CD4-positive, alpha-beta T cell treated with Interleukin-17A for 4 hours (primary cell): Measurements from ENCODE around the gene TULP4.
"Not testable (repeated sequence)": the region's sequence is repeated elsewhere in the genome, so short reads cannot be mapped to it uniquely, and the experiment has no call there.

Experiments
- DNase-seq: peaks from one replicate; pipeline ENCODE4 v3.0.0-alpha.2; 2020; ENCODE audit warnings: mixed read lengths

The TULP4 gene

DNA sequence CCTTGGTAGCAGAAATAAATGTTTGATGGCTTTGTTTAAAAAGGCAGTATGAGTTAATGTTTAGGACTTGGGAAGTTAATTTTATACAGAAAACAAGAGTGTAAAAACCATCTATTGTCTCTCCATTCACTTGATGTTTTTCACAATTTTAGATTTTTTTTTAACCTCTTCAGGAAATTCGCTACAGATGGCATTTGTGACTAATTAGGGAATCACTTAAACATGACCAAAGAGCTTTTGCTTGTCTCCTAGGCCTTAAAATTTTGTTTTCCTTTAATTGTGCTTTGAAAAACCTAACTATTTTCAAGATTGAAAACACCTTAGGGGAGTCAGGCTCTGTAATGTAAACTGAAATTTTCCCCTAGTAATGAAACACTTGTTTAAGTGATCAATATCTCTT is 17.3 kb downstream of the TULP4 start:
- no peak for DNase-seq

DNA sequence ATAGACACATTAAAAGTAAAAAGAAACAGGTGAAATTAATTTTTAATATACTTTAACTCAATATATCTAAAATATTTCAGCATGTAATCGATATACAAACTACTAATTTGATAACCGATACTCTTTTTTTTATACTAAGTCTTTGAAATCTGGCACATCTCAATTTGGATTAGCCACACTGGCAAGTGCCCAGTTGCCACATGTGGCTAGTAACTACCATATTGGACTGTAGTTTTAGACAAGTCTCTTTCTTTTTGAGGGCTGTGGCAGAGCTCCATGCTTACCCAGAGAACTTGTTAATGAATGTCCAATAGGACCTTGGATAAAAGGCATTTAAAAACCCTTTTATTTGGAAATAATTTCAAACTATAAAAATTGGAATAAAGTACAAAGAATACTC is 17.8 kb downstream of the TULP4 start:
- no peak for DNase-seq

DNA sequence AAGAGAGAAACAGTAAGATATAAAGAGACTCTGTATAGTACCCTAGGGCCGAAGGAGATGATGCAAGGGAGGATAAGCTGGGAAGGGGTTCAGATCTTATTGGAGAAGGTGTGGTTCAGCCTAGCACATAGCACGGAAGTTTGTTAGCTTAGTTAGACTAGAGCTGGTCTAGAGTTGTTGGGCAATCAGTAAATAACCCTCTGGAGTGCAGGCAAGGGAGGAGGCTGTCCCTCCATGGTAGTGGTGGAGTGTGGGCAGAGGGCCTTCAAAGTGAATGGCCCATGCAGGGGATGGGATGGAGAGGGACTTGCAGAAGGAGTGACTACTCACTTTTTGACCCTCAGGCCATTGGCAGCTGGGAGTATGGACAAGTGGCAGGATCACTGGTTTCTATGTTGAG is 20.0 kb downstream of the TULP4 start:
- no peak for DNase-seq

DNA sequence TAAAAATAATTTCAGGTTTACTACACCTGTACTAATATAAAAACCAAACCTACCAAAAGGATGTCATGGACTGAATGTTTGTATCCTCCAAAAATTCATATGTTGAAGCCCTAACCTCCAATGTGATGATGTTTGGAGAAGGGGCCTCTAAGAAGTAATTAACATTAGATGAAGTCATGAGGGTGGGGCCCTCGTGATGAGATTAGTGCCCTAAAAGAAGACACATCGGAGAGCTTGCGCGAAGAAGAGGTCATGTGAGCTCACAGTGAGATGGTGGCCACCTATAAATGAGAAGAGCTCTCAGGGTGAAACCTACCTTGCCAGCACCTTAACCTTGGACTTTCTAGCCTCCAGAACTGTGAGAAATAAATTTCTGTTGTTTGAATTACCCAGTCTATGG is 20.8 kb downstream of the TULP4 start:
- no peak for DNase-seq

DNA sequence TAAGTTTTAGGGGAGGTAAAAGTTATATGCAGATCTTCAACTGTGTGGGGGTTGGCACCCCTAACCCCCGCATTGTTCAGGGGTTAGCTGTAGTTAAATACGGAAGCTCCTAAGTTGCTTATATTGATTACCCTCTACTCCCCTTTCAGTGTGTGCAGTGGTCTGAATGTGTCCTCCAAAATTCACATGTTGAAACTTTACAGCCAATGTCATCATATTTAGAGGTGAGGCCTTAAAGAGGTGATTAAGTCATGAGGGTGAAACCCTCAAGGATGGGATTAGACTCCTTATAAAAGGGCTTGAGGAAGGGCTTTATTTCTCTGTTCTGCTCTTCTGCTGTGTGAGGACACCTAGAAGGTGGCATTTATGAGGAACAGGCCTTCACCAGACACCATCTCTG is 22.3 kb downstream of the TULP4 start:
- DNase-seq: no peak

DNA sequence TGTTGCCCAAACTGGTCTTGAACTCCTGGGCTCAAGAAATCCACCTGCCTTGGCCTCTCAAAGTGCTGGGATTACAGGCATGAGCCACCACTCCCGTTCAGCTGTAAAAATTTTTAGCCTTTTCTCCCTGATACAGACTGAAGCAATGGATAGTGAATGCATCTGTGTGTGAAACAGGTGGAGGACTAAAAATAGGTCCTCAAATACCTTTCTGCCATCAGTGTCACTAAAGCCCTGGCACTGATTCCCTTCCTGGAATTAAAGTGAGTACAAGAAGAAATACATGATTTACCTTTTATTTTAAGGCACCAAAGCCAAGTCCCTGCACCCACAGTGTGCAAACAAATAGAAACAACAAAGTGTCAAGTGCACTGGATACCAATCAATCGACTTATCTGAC is 25.1 kb downstream of the TULP4 start:
- DNase-seq: no peak

DNA sequence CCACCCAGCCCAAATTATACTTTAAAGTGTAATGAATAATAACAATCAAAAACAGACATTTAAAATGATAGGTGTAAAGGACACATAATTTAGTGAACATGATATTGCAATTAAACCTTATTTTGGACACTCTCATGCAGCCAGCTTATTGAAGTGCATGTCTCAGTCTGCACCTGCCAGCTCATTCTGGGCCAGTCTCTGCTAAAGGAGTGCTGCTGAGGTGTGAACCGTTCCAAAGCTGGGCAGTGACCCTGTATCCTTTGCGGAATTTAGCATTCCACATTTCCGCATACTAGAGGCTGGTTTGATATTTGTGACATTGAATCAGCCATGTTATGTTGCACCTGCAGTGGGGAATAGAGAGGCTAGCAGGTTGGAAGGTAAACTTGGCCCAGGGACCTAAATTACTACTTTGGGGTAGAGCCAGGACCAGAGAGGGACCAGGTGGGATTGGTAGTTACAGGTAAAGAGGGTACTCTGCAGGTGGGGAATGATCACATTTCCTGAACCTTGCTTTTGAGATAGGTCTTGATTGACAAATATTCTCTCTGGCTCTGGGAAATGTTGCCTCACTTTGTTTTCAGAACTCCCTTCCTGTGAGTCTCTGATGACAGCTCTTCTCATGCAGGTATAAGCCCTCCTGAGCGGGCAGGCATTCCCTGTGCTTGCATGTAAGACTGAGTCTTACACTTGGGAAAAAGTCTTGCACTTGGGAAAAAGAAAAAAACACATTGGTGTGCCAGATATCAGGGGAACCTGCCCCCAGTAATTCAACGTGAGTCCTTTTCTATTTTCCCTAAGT is 26.2 kb downstream of the TULP4 start:
- no peak for DNase-seq

DNA sequence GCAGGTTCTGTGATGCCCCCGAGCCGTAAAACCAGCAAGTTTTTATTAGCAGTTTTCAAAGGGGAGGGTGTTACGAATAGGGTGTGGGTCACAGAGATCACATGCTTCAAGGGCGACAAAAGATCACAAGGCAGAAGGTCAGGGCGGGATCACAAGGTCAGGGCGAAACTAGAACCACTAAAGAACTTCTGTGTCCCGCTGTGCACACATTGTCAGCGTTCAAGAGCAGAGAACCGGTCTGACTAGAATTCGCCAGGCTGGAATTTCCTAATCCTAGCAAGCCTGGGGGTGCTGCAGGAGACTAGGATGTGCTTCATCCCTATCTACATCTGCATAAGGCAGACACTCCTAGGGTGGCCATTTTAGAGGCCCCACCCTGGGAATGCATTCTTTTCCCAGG is 26.9 kb downstream of the TULP4 start:
- not testable (repeated sequence) for DNase-seq

DNA sequence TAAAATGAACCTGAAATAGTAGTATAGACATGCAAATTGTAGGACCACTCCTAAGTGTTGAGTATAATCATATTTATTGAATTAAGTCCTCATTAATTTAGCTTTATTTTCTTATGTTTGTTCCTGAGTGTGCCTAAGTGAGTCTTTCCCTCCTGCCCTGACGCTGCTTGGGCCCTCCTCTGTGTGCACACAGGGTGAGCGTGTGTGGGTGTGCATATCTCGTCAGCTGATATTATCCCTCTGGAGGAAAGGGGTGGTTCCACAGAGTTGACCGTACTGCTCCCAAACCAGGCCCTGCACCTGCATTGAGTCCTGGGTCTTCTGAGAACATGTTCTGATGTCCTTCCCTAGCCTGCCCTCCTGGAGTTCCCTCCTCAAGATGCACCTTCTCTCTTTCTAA is 28.0 kb downstream of the TULP4 start:
- no peak for DNase-seq

DNA sequence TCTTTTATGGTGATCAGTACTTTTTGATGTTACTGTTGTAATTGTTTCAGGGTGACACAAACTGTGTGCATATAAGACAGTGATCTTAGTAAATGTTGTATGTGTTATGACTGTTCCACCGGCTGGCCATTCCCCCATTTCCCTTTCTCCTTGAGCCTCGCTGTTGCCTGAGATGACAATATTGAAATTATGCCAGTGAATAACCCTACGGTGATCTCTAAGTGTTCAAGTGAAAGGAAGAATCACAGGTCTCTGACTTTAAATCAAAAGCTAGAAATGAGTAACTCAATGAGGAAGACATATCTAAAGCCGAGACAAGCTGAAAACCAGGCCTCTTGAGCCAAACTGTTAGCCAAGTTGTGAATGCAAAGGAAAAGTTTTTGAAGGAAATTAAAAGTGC is 32.3 kb downstream of the TULP4 start:
- no peak for DNase-seq

DNA sequence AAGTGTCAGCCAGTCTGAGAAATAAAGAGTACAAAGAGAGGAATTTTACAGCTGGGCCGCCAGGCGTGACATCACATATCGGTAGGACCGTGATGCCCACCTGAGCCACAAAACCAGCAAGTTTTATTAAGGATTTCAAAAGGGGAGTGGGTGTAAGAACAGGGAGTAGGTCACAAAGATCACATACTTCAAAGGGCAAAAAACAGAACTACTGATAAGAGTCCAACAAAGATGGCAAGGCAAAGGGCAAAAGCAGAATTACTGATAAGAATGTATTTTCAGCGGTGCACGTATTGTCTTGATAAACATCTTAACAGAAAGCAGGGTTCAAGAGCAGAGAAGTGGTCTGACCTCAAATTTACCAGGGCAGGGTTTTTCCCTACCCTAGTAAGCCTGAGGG is 33.2 kb downstream of the TULP4 start:
- DNase-seq: not testable (repeated sequence)

DNA sequence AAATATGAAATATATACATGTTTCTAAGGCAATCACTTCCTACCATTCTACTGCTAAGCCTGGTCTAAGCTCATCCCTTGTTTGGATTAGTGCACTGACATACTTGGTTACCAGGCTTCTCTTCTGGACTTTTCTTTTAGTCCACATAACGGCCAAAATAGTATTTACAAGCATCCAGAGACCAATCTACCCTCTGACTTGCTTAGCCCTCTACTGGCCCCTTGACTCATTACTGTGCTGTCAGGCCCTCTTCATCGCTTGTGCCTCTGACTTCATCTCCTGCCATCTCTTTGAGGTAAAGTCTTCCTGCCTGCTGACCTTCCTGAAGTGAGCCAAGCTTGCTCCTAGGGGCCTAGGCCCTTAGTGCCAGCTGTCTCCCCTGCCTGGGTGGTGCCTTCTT is 35.1 kb downstream of the TULP4 start:
- DNase-seq: no peak

DNA sequence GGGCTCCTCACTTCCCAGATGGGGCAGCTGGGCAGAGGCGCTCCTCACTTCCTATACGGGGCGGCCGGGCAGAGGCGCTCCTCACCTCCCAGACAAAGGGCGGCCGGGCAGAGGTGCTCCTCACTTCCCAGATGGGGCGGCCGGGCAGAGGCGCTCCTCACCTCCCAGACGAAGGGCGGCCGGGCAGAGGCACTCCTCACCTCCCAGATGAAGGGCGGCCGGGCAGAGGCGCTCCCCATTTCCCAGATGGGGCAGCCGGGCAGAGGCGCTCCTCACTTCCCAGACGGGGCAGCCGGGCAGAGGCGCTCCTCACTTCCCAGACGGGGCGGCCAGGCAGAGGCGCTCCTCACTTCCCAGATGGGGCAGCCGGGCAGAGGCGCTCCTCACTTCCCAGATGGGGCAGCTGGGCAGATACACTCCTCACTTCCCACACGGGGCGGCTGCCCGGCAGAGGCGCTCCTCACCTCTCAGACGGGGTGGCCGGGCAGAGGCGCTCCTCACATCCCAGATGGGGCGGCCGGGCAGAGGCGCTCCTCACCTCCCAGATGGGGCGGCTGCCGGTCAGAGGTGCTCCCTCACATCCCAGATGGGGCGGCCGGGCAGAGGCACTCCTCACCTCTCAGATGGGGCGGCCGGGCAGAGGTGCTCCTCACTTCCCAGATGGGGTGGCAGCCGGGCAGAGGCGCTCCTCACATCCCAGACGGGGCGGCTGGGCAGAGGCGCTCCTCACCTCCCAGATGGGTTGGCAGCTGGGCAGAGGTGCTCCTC is 36.7 kb downstream of the TULP4 start:
- DNase-seq: not testable (repeated sequence)

DNA sequence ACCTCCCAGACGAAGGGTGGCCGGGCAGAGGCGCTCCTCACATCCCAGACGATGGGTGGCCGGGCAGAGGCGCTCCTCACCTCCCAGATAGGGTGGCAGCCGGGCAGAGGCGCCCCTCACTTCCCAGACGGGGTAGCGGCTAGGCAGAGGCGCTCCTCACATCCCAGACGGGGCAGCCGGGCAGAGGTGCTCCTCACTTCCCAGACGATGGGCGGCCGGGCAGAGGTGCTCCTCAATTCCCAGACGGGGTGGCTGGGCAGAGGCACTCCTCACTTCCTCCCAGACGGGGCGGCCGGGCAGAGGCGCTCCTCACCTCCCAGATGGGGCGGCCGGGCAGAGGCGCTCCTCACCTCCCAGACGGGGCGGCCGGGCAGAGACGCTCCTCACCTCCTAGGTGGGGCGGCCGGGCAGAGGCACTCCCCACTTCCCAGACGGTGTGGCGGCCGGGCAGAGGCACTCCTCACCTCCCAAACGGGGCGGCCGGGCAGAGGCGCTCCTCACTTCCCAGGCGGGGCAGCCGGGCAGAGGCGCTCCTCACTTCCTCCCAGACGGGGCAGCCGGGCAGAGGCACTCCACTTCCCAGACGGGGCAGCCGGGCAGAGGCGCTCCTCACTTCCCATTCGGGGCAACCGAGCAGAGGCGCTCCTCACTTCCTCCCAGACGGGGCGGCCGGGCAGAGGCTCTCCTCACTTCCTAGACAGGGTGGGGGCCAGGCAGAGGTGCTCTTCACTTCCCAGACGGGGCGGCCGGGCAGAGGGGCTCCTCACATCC is 37.4 kb downstream of the TULP4 start:
- DNase-seq: not testable (repeated sequence)

DNA sequence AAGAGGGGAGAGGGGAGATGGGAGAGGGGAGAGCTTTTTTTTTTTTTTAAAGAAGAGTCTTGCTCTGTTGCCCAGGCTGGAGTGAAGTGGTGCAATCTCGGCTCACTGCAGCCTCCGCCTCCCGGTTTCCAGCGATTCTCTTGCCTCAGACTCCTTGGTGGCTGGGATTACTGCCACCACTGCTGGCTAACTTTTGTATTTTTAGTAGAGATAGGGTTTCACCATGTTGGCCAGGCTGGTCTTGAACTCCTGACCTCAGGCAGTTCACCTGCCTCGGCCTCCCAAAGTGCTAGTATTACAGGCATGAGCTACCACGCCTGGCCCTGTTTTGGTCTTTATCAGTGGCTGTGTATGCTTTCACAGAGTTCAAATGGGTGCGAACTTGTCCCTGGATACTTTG is 38.5 kb downstream of the TULP4 start:
- DNase-seq: not testable (repeated sequence)

DNA sequence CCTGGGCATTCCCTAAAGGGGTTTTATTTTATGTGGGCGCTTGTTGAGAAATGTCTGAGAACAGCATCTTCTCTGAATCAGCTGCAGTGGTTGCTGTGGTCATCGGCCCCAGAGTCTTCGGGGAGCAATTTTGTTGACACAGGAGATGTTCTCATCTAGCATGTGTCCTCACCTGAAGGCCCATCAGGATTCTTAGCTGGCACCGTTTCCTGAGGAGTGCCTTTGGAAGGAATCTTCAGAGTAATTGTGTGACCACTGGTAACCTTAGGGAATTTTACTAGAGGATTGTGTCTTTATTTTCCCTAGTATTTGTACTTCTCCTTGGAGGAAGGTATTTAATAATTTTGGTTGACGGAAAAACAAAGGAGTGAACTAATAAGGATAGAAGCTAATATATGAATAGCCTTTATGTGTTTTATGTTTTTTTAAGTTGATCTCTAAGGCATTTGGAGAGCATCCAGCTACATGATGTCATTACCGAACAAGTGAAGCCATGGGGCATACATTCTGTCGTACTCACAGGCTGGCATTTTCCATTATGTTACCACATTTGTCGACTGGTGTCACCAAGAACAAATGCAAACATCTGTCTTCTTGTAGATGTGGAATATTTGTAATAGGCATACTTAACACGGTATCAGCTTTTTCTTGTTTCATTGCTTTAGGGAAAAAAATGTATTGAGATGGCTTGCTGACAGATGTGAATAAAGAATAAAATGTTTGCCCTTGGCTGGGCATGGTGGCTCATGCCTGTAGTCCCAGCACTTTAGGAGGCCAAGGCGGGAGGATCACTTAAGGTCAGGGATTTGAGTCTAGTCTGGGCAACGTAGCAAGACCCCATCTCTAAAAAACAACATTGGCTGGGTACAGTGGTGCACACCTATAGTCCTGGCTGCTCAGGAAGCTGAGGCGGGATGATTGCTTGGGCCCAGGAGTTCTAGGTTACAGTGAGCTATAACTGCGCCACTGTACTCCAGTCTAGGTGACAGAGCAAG is 41.9 kb downstream of the TULP4 start:
- no peak for DNase-seq

DNA sequence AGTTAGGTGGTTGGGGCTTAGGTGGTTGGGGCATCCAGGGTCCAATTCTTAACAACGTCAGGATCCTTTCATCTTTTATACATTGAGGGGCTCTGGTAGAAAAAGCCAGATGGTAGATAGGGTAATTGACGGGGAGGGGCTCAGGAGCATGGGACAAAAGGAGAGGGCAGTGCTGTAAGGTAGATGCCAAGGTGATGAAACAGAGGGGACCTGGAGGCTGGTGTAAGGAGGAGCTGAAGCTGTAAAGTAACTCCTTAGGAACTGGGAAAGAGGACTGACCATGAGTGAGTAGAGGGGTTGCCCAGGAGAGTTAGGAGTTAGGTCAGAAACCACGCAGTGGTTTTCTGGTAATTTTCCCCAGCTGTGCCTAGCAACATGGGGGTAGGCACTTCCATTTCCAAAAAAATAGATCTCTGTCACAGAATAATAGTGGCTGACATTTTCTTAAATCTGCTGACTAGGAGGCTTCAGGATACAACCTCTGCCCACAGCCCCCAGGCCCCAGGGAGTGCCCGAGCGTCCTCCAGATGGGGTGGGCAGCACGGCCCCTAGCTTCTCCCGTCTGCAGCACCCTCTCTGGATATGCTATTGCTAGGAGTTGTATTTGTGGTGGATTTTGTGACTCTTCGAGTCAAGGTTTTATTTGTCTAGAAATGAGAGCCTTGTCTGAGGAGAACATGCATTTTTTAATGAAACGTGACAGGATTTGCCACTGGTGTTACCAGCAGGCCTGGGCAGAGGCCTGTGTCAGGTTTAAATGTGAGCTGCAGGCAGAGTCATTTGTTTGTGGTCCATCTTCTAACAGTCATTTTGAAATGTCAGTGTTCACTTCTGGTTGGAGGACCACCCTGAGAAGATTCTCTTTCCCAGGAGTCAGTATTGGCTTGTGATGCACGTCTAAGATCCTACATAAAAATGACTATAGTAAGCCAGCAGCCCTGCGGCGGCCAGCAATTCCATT is 44.6 kb downstream of the TULP4 start:
- DNase-seq: no peak

DNA sequence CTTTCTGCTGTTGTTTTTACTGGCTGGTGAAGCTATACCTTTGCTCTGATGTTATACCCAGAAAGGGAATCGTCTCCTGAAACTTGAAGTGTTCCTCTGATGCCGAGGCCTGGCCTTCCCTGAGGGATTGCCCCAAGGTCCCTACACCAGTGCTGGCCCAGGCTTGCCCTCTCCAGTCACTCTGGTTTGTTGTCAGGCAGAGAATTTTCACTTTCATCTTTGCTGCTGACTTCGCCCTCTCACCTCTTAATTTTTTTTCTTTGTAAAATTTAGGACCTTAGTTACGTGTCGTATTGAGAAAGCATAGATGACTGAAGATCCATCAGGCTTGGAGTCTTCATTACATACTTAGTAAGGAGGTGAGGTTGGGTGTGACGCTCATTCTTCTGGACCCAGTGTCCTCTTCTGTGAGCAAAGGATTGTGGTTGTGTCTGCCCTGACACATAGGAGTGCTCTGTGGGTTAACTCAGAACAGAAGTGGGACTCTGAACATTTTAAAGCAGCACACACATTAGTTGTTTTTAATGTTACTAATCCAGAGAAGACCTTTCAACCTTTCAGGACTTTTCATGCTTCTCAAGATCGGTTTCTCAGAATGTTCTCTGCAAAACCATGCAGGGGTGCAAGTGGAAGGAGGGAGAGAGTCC is 45.4 kb downstream of the TULP4 start:
- DNase-seq: no peak

DNA sequence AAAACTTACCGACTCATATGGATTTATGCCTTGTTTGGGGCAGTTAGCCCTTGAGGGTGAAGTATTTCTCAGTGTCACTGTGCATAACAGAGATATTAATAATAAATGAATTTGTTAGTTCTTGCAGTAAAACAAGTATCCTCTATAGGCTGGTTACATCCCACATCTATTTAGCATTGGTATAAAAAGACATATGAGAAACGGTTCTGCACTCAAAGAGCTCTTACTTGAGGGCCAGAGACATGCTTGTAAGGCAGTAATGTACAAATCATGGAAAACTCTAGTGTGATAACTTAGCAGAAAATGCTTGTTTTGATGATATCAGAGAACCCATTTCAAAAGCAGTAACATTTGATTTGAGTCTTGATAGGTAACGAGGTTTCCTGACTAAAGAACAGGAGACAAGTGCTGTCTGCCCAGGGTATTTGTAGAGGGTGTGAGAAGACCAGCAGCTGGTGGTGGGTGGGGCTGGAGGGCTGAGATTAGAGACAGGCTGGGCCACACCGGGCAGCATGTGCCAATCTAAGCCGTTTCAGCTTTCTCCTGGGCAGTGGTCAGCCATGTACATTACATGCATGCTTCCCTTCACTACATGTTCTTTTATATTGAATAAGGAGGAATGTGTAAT is 46.3 kb downstream of the TULP4 start:
- peak; percentile 19 for DNase-seq

DNA sequence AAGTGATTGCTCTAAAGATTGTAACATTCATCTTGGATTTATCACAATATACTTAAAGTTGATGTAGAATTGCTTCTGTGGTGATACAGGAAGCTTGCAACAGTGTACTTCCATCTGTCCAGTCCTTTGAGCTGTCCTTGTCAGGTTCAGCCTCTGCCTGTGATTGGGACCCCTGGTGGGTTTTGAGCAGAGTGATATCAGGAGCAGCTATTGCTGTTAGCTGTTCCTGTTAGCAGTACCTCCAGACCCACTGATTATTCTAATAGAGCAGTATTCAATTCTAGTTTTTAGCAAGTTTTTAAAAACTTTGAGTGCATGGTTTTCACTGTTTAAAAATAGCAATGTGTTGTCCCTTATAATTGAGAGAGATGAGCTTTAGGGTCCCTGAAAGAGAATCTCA is 48.8 kb downstream of the TULP4 start:
- DNase-seq: no peak
